BJ (cell line): ENCODE data around the gene HES2. TPM values are rescaled to one million over a fixed set of nuclear protein-coding genes. Genes with fewer than 3 reads are reported as not detected.
"Not testable (repeated sequence)": the region's sequence is repeated elsewhere in the genome, so short reads cannot be mapped to it uniquely, and the experiment has no call there.

ENCODE experiments used
- CTCF ChIA-PET: fragments of 350-600 bp; formaldehyde crosslinking; extraction: SDS; loops from one replicate; lab custom pipeline; 2021; ENCODE audit warnings: antibody characterized with exemption, inconsistent platforms; lab: Yijun Ruan, JAX
- POLR2A ChIA-PET: fragments of 300-600 bp; sonication (Branson Sonifier 250); formaldehyde crosslinking; extraction: SDS; loops from one replicate; lab custom pipeline; 2021; ENCODE audit warnings: antibody characterized with exemption; lab: Charles Lee
- DNase-seq: peaks from one replicate; pipeline ENCODE4 v3.0.0-alpha.2; 2011; ENCODE audit warnings: low read depth
- H3K27me3 ChIP-seq: 2 replicates; pipeline ENCODE4 v1.6.0; 2011; ENCODE audit warnings: low read length; ENCODE audit not compliant: control insufficient read depth, insufficient read depth
- H3K36me3 ChIP-seq: 2 replicates; pipeline ENCODE4 v1.5.1; 2011; ENCODE audit warnings: low read length; ENCODE audit not compliant: control insufficient read depth, insufficient read depth
- H3K4me3 ChIP-seq: 2 replicates; pipeline ENCODE4 v1.5.1; 2011; ENCODE audit warnings: low read depth, mild to moderate bottlenecking, control low read depth, low read length
- polyA plus RNA-seq: library from polyadenylated mRNA; depleted of rRNA; stranded (reverse); fragments of >200 nt; gene quantifications from 2 replicates; pipeline ENCODE4 v1.2.3, GENCODE V29; 2011
- TF ChIP-seq, protein P1 (sequence below): IDR thresholded peaks from 2 replicates; pipeline ENCODE4 v1.5.1; 2011; ENCODE audit warnings: low read depth, mild to moderate bottlenecking, control low read depth, inconsistent platforms, low read length, moderate library complexity; ENCODE audit not compliant: insufficient read depth

HES2 gene
- polyA plus RNA-seq, 1 experiment, result not detected

DNA sequence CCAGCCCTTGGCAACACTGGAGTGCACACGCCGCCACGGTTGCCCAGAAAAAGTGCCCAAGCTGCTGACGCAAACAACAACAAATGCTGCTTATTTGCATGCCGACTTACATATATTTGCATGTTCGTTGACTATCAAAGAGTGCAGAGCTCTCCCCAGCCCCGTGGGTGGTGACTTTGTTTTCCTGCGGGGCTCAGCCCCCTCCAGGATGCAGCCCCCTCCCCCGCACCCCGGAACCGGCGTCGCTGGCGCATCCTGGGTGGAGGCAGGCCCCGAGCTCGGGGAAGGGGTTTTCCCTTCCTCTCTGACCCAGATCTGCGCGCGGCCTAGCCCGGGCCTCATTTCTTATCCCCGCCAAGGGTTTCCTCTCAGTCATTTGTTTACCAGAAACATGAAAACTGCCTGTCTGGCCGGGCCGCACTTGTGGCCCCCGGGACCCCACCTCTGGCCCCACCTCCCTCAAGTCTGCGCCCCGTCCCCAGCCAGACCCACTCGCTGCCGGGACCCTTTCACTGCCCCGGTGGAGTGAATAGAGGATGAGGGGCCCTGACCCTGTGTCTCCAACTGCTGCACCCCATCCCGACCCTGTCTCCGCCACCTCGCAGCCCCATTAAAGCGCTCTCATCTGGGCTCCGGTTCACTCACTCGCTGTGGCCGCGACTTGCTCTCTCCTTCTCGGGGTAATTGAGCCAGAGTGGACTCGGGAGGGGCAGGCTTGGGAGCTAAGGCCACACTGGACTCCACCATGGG, 40.8 kb upstream of the HES2 start:
- Histone ChIP-seq H3K4me3 (no peak overlapping the region), H3K27me3 (peaks cover 13% of the 10 kb centered on the region), H3K36me3 (peaks cover 9% of the 10 kb centered on the region)
- POLR2A ChIA-PET, result no interaction called here
- TF ChIP-seq, protein P1, sequence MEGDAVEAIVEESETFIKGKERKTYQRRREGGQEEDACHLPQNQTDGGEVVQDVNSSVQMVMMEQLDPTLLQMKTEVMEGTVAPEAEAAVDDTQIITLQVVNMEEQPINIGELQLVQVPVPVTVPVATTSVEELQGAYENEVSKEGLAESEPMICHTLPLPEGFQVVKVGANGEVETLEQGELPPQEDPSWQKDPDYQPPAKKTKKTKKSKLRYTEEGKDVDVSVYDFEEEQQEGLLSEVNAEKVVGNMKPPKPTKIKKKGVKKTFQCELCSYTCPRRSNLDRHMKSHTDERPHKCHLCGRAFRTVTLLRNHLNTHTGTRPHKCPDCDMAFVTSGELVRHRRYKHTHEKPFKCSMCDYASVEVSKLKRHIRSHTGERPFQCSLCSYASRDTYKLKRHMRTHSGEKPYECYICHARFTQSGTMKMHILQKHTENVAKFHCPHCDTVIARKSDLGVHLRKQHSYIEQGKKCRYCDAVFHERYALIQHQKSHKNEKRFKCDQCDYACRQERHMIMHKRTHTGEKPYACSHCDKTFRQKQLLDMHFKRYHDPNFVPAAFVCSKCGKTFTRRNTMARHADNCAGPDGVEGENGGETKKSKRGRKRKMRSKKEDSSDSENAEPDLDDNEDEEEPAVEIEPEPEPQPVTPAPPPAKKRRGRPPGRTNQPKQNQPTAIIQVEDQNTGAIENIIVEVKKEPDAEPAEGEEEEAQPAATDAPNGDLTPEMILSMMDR, result no peak
- CTCF ChIA-PET, result interaction anchor here (0.6 to 1.2 kb wide), 5 partner anchors 10 to 186 kb away, joined by 3 to 6 read pairs (median 3); no protein-coding TSS in a partner anchor
- DNase-seq, result no peak

DNA sequence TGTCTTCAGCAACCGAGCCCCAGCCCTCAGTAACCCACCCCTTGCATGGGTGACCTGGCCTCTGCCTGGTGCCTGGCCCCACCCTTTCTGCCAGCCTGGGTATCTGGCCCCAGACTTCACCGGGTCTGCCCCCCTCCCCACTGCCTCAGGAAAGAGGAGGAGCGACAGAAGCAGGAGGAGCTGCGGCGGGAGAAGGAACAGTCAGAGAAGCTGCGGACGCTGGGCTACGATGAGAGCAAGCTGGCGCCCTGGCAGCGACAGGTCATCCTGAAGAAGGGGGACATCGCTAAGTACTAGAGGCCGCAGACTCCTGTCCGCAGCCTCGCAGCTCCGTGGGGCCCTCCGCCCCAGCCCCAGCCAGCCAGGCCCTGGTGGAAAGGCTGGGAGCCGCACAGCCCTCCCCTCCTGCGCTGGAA, 40.1 kb upstream of the HES2 start:
- Histone ChIP-seq H3K36me3 (peaks cover 9% of the 10 kb centered on the region), H3K27me3 (peaks cover 13% of the 10 kb centered on the region), H3K4me3 (no peak overlapping the region)
- CTCF ChIA-PET, result interaction anchor here (0.9 to 1.2 kb wide), 4 partner anchors 10 to 187 kb away, joined by 3 to 6 read pairs (median 4); no protein-coding TSS in a partner anchor
- TF ChIP-seq, protein P1, result no peak
- POLR2A ChIA-PET, result no interaction called here
- no peak for DNase-seq

DNA sequence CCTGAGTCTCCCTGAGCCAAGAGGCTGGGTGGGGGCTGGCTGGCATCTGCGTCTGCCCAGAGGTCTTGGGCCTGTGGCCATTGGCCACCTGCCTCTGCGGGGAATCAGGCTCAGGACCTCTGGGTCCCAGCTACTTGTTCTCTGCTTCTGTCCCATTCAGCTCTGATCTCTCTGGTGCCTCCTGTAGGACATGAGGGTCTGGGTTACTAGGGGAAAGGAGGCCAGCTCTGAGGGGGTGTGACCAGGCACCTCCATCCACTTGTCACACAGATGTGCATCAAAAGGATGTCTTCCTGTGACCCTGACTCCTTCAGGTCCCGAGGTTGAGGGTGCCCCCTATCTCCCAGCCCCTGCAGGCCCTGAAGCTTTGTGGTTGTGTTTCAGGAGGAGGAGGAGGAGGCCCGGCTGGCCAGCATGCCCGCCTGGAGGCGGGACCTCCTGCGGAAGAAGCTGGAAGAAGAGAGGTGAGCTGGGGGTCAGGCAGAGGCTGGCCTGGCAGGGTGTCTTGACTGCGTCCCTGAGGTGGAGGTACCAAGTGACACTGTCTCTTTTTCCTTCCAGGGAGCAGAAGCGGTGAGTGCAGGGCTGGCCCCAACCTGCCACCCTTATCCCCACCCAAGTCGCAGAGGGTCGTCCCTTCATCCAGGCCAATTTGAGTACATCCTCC, 37.2 kb upstream of the HES2 start:
- no peak for DNase-seq
- H3K27me3 ChIP-seq, result peaks cover 23% of the 10 kb centered on the region
- CTCF ChIA-PET, result interaction anchor here (1.8 kb wide), 1 partner anchor 18 kb away, joined by 5 read pairs; no protein-coding TSS in a partner anchor
- H3K36me3 ChIP-seq, result peaks cover 5% of the 10 kb centered on the region; the same call in 1 of the 2 replicates
- H3K4me3 ChIP-seq, result no peak overlapping the region
- POLR2A ChIA-PET, result no interaction called here
- TF ChIP-seq, protein P1, result no peak

DNA sequence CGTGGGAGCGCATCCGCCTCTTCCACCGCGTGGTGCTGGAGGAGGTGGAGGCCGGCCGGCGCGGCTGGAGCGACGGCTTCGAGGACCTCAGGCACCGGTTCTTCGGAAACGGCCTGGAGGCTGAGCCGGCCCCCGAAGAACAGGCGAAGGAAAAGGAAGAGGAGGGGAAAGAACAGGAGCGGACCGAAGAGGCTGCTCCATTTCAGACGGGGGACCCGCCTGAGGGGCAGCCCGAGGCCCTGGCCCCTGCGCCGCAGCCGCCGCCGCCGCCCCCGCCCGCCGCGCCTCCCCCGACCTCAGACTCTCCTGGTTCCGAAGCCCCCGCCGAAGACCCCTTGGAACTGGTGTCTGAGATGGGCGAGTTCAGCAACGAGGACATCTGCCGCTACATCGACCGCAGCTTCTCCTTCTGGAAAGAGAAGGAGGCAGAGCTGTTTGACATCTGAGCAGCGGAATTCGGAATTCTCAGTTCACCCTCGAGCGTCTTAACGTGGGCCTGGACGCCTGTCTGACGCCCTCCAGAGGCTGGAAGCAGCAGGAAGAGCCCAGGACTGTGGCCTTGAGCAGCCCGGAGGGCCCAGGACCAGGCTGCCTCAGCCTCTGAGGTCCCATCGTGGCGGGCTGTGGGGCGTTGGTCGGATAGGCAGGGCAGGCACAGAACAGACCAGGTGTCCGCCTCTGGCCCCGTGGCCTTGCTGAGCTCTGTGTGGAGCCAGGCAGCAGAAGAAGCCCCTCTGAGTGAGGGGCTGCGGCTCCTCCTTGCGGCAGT, 36.2 kb upstream of the HES2 start:
- DNase-seq, POLR2A ChIA-PET, H3K4me3 ChIP-seq, H3K36me3 ChIP-seq: not testable (repeated sequence)
- H3K27me3 ChIP-seq, result peaks cover 27% of the 10 kb centered on the region
- CTCF ChIA-PET, result interaction anchor here (1.8 to 9.5 kb wide), 2 partner anchors 17 kb away, joined by 5 to 62 read pairs; no protein-coding TSS in a partner anchor

DNA sequence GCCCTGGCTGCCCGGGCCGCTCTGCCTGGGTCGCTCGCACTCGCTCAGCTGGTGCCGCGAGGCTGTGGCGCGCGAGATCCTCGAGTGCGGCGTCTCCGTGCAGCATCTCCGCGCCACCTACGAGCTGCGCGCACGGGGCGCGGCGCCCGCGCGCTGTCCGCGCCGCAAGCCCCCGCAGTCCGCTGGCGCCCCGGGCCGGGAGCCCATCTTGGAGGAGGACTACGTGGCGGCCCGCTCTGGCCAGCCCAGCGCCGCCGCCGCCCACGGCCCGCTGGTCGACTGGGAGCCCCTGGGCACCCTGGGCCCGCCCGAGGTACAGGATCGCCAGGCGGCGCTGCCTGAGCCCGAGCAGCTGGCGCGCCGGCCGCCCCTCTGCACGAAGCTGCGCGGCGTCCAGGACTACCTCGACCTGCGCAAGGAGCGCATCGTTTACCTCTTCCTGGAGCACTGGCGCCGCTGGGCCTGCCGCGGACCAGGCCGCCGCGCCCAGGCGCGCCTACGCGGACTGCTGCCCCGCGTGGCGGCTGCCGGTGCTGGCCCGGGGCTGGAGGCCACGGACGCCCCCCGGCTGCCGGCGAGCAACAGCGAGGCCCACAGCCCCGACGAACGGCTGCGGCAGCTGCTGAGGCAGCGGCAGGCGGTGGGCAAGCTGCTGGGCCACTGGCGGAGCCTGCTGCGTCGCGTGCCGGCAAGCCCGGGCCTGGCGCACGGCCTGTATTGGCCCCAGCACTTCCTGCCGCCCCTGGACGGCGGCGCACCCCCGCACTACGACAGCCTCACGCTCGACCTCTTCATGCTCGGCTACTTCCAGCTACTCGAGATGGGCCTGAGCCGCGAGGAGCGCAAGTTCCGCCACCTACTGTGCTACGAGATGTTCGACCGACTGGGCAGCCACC, 35.4 kb upstream of the HES2 start:
- Histone ChIP-seq H3K4me3 (no peak overlapping the region), H3K36me3 (no peaks in the 10 kb centered on the region), H3K27me3 (peaks cover 29% of the 10 kb centered on the region)
- ChIA-PET CTCF (interaction anchor here (1.3 to 9.5 kb wide), 2 partner anchors 16 to 91 kb away, joined by 3 to 62 read pairs; no protein-coding TSS in a partner anchor), POLR2A (interaction anchor here (0.5 kb wide), 1 partner anchor 33 kb away, joined by 3 read pairs; no protein-coding TSS in a partner anchor)
- TF ChIP-seq, protein P1, result no peak
- no peak for DNase-seq

DNA sequence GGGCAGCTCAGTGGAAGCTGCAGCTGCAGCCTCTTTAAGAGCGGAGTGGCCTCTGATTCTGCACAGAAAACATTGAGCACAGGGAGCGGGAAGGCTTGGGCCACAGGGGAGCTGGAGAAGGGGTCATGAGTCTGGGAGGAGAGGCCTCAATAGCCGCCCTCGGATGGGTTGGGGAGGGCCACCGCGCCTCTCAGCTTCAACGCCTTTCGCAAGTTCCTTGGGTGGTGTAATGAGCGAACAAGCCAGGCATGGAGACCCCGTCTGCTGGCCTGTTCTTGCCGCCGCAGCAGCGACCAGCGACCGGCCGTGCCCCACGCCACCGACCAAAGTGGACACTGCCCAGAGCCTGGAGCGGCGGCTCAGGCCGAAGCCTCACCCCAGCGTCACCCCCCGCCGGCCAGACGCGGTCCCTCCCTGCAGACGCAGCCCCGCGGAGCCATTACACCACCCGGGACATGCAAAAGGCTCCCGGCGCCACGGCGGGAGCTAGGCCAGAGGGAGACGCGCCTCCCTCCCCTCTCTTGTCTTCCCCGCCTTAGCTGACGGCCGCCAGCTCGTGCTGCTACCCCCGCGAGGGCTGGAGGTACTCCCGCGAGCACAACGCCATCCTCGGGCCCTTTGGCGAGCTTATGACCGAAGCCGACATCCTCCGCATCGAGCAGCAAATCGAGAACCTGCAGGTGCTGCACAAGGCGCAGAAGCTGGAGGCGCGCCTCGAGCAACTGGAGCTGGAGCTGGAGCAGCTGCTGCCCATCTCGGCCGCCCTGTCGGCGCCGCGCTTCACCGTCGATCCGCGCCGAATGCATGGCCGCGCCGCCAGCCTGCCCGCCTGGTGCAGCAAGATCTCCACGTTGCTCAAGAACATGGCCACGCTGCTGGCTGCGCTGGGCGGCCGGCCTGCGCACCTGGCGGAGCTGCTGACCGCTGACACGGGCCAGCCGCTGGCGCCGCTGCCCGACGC, 34.5 kb upstream of the HES2 start:
- H3K4me3 ChIP-seq, POLR2A ChIA-PET, DNase-seq, H3K36me3 ChIP-seq: not testable (repeated sequence)
- peaks cover 37% of the 10 kb centered on the region for H3K27me3 ChIP-seq
- CTCF ChIA-PET, result interaction anchor here (1.3 to 9.5 kb wide), 2 partner anchors 15 to 90 kb away, joined by 3 to 62 read pairs; no protein-coding TSS in a partner anchor
